Measurements from ENCODE around the gene SPIRE2.

The SPIRE2 gene

DNA sequence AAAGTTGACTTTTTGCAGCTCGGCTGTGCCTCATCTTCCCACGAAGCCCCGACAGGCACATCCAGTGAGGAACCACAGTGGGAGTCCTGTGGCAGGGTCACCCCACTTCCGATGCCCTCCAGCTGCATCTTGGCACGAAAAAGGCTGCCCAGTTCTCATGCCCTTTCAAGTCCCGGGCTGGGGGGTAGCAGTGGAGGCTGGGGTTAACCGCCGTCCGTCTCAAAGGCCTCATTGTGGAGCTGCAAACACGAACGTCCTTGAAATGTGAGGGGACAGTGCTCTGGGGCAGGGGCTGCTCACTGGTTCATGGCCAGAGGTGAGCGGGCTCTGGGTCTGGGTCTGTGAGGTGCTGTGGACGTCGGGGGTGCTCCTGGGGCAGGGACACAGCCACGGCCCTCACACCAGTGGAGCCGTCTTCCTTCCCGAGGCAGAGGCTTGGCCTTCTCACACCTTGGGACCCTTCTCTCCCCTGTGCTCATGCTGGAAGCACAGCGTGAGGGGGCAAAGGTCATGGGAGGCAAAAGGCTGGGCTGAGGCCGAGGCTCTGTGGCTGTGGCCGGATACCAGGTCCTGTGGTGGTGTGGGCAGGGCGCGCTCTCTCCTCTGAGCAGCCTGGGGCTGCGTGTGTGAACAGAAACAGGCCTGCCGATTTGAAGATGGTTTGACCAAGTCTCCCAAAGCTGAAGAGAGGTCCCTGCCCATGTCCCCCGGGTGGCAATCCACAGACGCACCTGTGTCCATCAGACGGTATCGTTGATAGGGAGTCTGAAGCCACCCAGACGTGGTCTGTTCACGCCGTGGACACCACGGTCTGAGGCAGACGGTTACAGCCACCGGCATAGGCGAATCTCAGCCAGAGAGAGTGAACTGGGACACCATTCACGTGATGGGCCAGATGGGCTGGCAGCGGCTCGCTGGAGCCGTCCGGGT, 87.3 kb downstream of the SPIRE2 start:
- DNase-seq = no peak

GRCh38 chr16:89917773-89918452, 89.6 kb downstream of the SPIRE2 start:
- peak; percentile 50 for DNase-seq

DNA sequence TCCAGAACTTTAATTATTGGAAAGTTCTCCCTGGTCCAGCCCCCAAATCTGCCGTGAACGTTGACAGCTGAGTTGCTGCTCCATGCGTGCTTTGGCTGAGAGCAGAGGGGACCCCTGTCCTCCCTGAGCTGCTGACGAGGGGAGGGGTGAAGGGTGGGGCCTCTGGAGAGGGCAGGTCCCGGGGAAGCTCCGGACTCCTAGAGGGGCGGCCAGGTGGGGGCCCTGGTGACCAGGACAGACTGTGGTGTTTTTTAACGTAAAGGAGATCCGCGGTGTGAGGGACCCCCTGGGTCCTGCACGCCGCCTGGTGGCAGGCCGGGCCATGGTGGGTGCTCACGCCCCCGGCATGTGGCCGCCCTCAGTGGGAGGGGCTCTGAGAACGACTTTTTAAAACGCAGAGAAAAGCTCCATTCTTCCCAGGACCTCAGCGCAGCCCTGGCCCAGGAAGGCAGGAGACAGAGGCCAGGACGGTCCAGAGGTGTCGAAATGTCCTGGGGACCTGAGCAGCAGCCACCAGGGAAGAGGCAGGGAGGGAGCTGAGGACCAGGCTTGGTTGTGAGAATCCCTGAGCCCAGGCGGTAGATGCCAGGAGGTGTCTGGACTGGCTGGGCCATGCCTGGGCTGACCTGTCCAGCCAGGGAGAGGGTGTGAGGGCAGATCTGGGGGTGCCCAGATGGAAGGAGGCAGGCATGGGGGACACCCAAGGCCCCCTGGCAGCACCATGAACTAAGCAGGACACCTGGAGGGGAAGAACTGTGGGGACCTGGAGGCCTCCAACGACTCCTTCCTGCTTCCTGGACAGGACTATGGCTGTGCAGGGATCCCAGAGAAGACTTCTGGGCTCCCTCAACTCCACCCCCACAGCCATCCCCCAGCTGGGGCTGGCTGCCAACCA, 90.4 kb downstream of the SPIRE2 start, which contains the start of gene MC1R:
Gene MC1R, plus strand, starts transcription at position 410 of the 895 bp plus-strand sequence. Its CDS starts 397 bp downstream, at position 807.
- DNase-seq = peak; percentile 21

- DNase-seq = no peak
Observed at GRCh38 chr16:89919535-89920406, 91.5 kb downstream of the SPIRE2 start.

DNA sequence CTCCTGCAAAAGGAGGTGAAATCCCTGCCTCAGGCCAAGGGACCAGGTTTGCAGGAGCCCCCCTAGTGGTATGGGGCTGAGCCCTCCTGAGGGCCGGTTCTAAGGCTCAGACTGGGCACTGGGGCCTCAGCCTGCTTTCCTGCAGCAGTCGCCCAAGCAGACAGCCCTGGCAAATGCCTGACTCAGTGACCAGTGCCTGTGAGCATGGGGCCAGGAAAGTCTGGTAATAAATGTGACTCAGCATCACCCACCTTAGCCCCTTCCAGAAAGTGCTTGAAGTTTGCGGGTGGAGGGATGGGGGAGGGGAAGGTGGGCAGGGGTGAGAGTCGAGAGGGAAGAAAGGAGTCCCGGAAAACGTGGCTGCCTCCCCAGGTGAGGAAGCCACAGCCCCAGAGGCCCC, 92.4 kb downstream of the SPIRE2 start:
- DNase-seq = no peak

All from NCI-H1092 (cell line).